ENCODE data around the gene ZNF681.

ZNF681 gene

GRCh38 chr19:23758187-23759074 is at the start of gene ZNF681:
Gene ZNF681 (minus strand): TSS chr19:23758891. CDS start chr19:23758749, 142 bp downstream.
- TF ChIP-seq CTCF (IDR thresholded peaks at IDR 0.05): no peak; the same call in 1 of the 2 replicates

GRCh38 chr19:23804676-23805075 is 46.0 kb upstream of the ZNF681 start:
- no peak for TF ChIP-seq CTCF (IDR thresholded peaks at IDR 0.05)

- no peak for TF ChIP-seq CTCF (IDR thresholded peaks at IDR 0.05)
These were observed 43.6 kb upstream of the ZNF681 start for GRCh38 chr19:23802290-23802689.

- no peak for TF ChIP-seq CTCF (IDR thresholded peaks at IDR 0.05)
These were observed 43.1 kb upstream of the ZNF681 start for GRCh38 chr19:23801803-23802202.

- no peak for TF ChIP-seq CTCF (IDR thresholded peaks at IDR 0.05)
These were observed 42.2 kb upstream of the ZNF681 start for GRCh38 chr19:23800868-23801267.

- TF ChIP-seq CTCF (IDR thresholded peaks at IDR 0.05): no peak
These were observed 41.6 kb upstream of the ZNF681 start for GRCh38 chr19:23800271-23800670.

- TF ChIP-seq CTCF (IDR thresholded peaks at IDR 0.05): no peak
These were observed 40.6 kb upstream of the ZNF681 start for GRCh38 chr19:23799321-23799720.
